HFF-Myc (cell line): ENCODE data around the gene CDH2.

Experiments
- DNase-seq: peaks from one replicate; pipeline ENCODE4 v3.0.0-alpha.2; 2011; ENCODE audit warnings: low read depth; ENCODE audit errors: extremely low read depth
- H3K4me3 ChIP-seq: replicated peaks from 2 replicates; pipeline ENCODE4 v1.5.1; 2011; ENCODE audit warnings: low read depth, mild to moderate bottlenecking, control low read depth, low read length
- CTCF ChIP-seq: IDR thresholded peaks from 2 replicates; pipeline ENCODE4 v1.5.1; 2012; ENCODE audit warnings: mild to moderate bottlenecking, low read depth, low read length, control low read depth; ENCODE audit errors: missing control alignments

The CDH2 gene

GRCh38 chr18:28178720-28179119 is 1.8 kb upstream of the CDH2 start:
- DNase-seq, result no peak
- peak overlapping the region; percentile 87 for H3K4me3 ChIP-seq
- TF ChIP-seq CTCF, result no peak

DNA sequence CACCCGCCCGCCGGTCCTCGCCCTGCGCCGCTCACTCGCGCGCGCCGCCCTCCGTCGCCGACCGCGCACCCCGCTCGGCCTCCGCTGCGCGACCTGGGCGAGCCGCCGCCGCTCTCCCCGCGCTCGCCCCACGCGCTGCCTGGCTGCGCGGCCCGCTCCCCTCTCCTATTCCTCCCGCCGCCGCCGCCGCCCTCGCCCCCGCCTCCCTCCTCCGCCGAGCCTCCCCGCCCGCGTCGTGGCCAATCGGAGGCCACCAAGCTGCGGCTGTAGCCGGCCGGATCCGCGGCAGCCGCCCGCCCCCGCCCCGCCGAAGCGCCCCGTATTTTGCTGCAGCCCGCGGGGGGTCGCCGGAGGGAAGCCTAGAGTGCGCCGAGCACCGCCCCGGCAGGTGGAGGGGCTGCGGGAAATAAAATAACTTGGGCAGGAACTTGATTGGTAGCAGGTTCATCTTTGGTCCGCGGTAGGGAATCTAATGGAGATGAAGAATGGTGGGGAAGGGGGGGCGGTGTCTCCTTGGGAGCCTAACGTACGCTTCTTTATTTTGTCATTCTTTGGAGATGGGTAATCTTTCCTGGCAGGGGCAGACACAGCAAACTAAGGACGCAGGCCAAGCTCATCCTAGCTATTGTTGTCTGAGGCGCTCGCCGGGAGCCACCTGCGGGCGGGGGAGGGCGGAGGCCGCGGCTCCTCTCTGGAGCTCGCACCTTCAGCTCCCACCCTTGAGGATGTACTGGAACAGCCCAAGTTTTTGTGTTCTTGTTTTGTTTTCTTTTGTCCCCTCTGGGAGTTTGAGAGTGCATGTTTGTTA is 1.1 kb upstream of the CDH2 start:
- TF ChIP-seq CTCF, result no peak
- peak overlapping the region; percentile 87 for H3K4me3 ChIP-seq
- no peak for DNase-seq

- peak overlapping the region; percentile 87 for H3K4me3 ChIP-seq
- no peak for DNase-seq
- TF ChIP-seq CTCF, result no peak
Observed at GRCh38 chr18:28176698-28176947, 307 bp downstream of the CDH2 start.

GRCh38 chr18:28175930-28176697 is 816 bp downstream of the CDH2 start:
- TF ChIP-seq CTCF, result no peak
- no peak for DNase-seq
- H3K4me3 ChIP-seq, result peak overlapping the region; percentile 87

- TF ChIP-seq CTCF, result no peak
- H3K4me3 ChIP-seq, result peak overlapping the region; percentile 87
- no peak for DNase-seq
Observed at GRCh38 chr18:28175150-28175929, 1.6 kb downstream of the CDH2 start.

GRCh38 chr18:28174181-28174905 is 2.6 kb downstream of the CDH2 start:
- H3K4me3 ChIP-seq, result peak overlapping the region; percentile 87
- TF ChIP-seq CTCF, result no peak

More at GRCh38 chr18:28174181-28174905, 2.6 kb downstream of the CDH2 start:
- DNase-seq, result no peak
